Liver (tissue), 9 donors: ENCODE measurements around the gene GULP1. TPM values are rescaled to one million over a fixed set of nuclear protein-coding genes. Genes with fewer than 3 reads are reported as not detected.

Experiments used
- DNase-seq: peaks from one replicate; pipeline ENCODE4 v3.0.0-alpha.2; 2017; ENCODE audit warnings: low spot score
- H3K27ac ChIP-seq, 2 donors: one replicate each; pipeline ENCODE4 v1.7.0; 2013; ENCODE audit warnings: inconsistent platforms in 2 of 2, low read length in 2 of 2, control low read depth in 1 of 2, low read depth in 1 of 2, mild to moderate bottlenecking in 1 of 2
- H3K27me3 ChIP-seq, 4 donors: one replicate each; pipeline versions ENCODE4 v1.6.1 to v1.7.0; 2013; ENCODE audit warnings: low read length in 3 of 4, inconsistent platforms in 1 of 4, mild to moderate bottlenecking in 1 of 4, moderate library complexity in 1 of 4; ENCODE audit not compliant: control insufficient read depth in 4 of 4, insufficient read depth in 4 of 4
- H3K36me3 ChIP-seq, 4 donors: one replicate each; pipeline versions ENCODE4 v1.6.1 to v1.7.0; 2013; ENCODE audit warnings: low read length in 3 of 4, mild to moderate bottlenecking in 3 of 4, low read depth in 1 of 4, moderate library complexity in 1 of 4; ENCODE audit not compliant: control insufficient read depth in 4 of 4, insufficient read depth in 3 of 4
- H3K4me1 ChIP-seq, 4 donors: one replicate each; pipeline versions ENCODE4 v1.6.1 to v1.7.0; 2013; ENCODE audit warnings: low read length in 3 of 4, mild to moderate bottlenecking in 3 of 4, moderate library complexity in 1 of 4; ENCODE audit not compliant: control insufficient read depth in 4 of 4, insufficient read depth in 4 of 4
- H3K4me3 ChIP-seq, 3 donors: one replicate each; pipeline versions ENCODE4 v1.6.1 to v1.7.0; 2013; ENCODE audit warnings: low read length in 3 of 3, control low read depth in 1 of 3, low read depth in 1 of 3, mild to moderate bottlenecking in 1 of 3
- H3K9ac ChIP-seq, 2 donors: one replicate each; pipeline ENCODE4 v1.7.0; 2013; ENCODE audit warnings: low read length in 2 of 2, mild to moderate bottlenecking in 2 of 2, moderate library complexity in 2 of 2, control low read depth in 1 of 2, low read depth in 1 of 2
- H3K9me3 ChIP-seq, 4 donors: one replicate each; pipeline versions ENCODE4 v1.6.1 to v1.7.0; 2013; ENCODE audit warnings: low read length in 3 of 4; ENCODE audit not compliant: control insufficient read depth in 4 of 4
- EGR1 ChIP-seq, 2 donors: IDR thresholded peaks; 2 replicates each; pipeline ENCODE4 v1.6.1; 2016 to 2018; ENCODE audit warnings: antibody characterized with exemption in 2 of 2, low read depth in 2 of 2
- FOXA1 ChIP-seq: IDR thresholded peaks from 2 replicates; pipeline ENCODE4 v1.6.1; 2016; ENCODE audit warnings: antibody characterized with exemption
- GABPA ChIP-seq, 2 donors: IDR thresholded peaks in 1 of 2; conservative IDR thresholded peaks in 1 of 2; 2 replicates each; pipeline ENCODE4 v1.6.1; 2016; ENCODE audit warnings: antibody characterized with exemption in 2 of 2, mild to moderate bottlenecking in 1 of 2, moderate library complexity in 1 of 2
- HNF4A ChIP-seq, 2 donors: conservative IDR thresholded peaks; 2 replicates each; pipeline ENCODE4 v1.6.1; 2016; ENCODE audit warnings: antibody characterized with exemption in 2 of 2, mild to moderate bottlenecking in 2 of 2
- HNF4G ChIP-seq: IDR thresholded peaks from 2 replicates; pipeline ENCODE4 v1.6.1; 2016; ENCODE audit warnings: antibody characterized with exemption
- JUND ChIP-seq, 2 donors: IDR thresholded peaks; 2 replicates each; pipeline ENCODE4 v1.6.1; 2016; ENCODE audit warnings: antibody characterized with exemption in 2 of 2
- NR2F2 ChIP-seq: IDR thresholded peaks from 2 replicates; pipeline ENCODE4 v1.6.1; 2016; ENCODE audit warnings: antibody characterized with exemption
- RAD21 ChIP-seq, 2 donors: IDR thresholded peaks; 2 replicates each; pipeline ENCODE4 v1.6.1; 2016; ENCODE audit warnings: antibody characterized with exemption in 2 of 2, mild to moderate bottlenecking in 2 of 2
- RXRA ChIP-seq, 2 donors: IDR thresholded peaks; 2 replicates each; pipeline ENCODE4 v1.6.1; 2017 to 2018; ENCODE audit warnings: antibody characterized with exemption in 2 of 2, mild to moderate bottlenecking in 1 of 2
- SP1 ChIP-seq: IDR thresholded peaks from 2 replicates; pipeline ENCODE4 v1.6.1; 2018; ENCODE audit warnings: antibody characterized with exemption, mild to moderate bottlenecking
- TAF1 ChIP-seq: conservative IDR thresholded peaks from 2 replicates; pipeline ENCODE4 v1.6.1; 2016; ENCODE audit warnings: antibody characterized with exemption, mild to moderate bottlenecking
- YY1 ChIP-seq: IDR thresholded peaks from 2 replicates; pipeline ENCODE4 v1.6.1; 2016; ENCODE audit warnings: antibody characterized with exemption, mild to moderate bottlenecking
- WGBS: extraction: QIAGEN DNeasy Blood & Tissue Kit; methylation state at CpG from one replicate; pipeline ENCODE4 v1.1.7; 2013; 5-methylcytosine and 5-hydroxymethylcytosine counted together
- polyA plus RNA-seq, 2 donors: library from polyadenylated mRNA; stranded (reverse) in 1 of 2; unstranded in 1 of 2; fragments of 200-250 nt in 1 of 2; fragments of >200 nt in 1 of 2; fragmentation: Nextera tagmentation in 1 of 2; extraction: Ambion mirVana in 1 of 2; gene quantifications; one replicate each; pipeline versions ENCODE4 v1.2.1 to v1.2.3, GENCODE V29; 2013 to 2015
- total RNA-seq, 2 donors: library from RNA; depleted of rRNA; stranded (reverse); fragments of >200 nt; gene quantifications; one replicate each; pipeline ENCODE4 v1.2.3, GENCODE V29; 2014
- TF ChIP-seq, protein P1 (sequence below): IDR thresholded peaks from 2 replicates; pipeline ENCODE4 v1.6.1; 2016; ENCODE audit warnings: antibody characterized with exemption, mild to moderate bottlenecking
- TF ChIP-seq, protein P2 (sequence below): IDR thresholded peaks from 2 replicates; pipeline ENCODE4 v1.6.1; 2016; ENCODE audit warnings: antibody characterized with exemption
- TF ChIP-seq, protein P3 (sequence below): IDR thresholded peaks from 2 replicates; pipeline ENCODE4 v1.6.1; 2016; ENCODE audit warnings: antibody characterized with exemption
- TF ChIP-seq, protein P4 (sequence below): fragments of 150-350 bp; IDR thresholded peaks from 2 replicates; pipeline ENCODE4 v1.5.1; 2017; ENCODE audit warnings: improper control_type of control experiment, low read depth, low read length; ENCODE audit not compliant: missing input control
- TF ChIP-seq, protein P5 (sequence below): IDR thresholded peaks from 2 replicates; pipeline ENCODE4 v1.6.1; 2016; ENCODE audit warnings: antibody characterized with exemption
- donor health status: healthy.
- donor health status: healthy.
- donor health status: healthy.
- donor health status: healthy.
- donor health status: healthy.

GULP1 gene
- total and polyA plus RNA-seq, 4 donors = 0.53 to 6.9 (median 0.89) TPM

DNA sequence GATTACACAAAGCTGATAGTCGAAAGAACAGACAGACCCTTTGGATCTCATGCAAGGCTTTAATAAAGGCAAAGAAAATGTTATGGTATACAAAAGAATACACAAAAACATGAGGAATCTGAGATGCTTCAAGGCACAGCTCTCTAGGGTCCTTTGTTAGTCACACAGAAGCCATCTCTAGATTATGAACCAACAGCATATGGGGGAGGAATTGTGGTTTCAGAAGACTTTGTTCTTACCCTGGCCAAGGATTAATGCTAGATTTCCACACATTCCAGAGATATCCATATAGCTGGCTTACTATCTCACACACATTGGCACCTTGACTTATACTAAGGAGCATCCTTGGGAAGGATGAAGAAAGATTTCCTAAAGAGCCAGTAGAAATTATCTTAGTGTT lies 206.1 kb downstream of the GULP1 start:
- DNase-seq = no peak
- WGBS = 86% methylated on average over 1 of the region's 1 CpG
- no peak overlapping the region for H3K27ac ChIP-seq

DNA sequence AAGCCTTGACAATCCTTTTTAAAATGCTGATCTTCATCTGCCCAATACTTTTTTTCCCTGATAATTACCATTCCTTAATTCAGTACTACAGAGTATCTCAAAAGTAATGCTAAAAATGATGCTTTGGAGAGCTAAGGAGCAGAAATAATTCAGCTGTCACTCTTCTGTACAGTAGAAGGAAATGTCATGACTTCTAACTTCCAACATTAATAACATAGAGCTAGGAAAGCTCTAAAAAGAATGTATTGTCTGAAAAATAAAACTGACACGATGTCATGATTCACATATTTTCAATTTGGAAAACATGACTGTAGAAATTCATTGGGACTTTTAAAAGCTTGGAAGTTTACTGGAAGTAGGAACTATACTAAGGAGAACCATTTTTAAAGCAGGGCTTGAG lies 212.3 kb downstream of the GULP1 start:
- DNase-seq = no peak
- Histone ChIP-seq H3K36me3 (no peaks in the 10 kb centered on the region), H3K27ac (no peak overlapping the region), H3K4me3 (no peak overlapping the region), H3K4me1 (peaks cover 0 to 5% (median 2%) of the 10 kb centered on the region in 4 donors), H3K9ac (no peak overlapping the region), H3K9me3 (no peaks in the 10 kb centered on the region), H3K27me3 (no peaks in the 10 kb centered on the region)
- TF ChIP-seq HNF4G (no peak), SP1 (no peak), GABPA (IDR thresholded peaks at IDR 0.05 in 1 of 2, conservative IDR thresholded peaks at IDR 0.05 in 1 of 2) (no peak), NR2F2 (no peak), YY1 (no peak), HNF4A (conservative IDR thresholded peaks at IDR 0.05) (no peak), EGR1 (IDR thresholded peaks at IDR 0.05; ENCODE audit: low read depth in 2 of 2) (no peak), RAD21 (IDR thresholded peaks at IDR 0.05) (no peak), JUND (IDR thresholded peaks at IDR 0.05) (no peak), RXRA (IDR thresholded peaks at IDR 0.05) (no peak), FOXA1 (no peak), TAF1 (no peak)
- TF ChIP-seq, protein P1, sequence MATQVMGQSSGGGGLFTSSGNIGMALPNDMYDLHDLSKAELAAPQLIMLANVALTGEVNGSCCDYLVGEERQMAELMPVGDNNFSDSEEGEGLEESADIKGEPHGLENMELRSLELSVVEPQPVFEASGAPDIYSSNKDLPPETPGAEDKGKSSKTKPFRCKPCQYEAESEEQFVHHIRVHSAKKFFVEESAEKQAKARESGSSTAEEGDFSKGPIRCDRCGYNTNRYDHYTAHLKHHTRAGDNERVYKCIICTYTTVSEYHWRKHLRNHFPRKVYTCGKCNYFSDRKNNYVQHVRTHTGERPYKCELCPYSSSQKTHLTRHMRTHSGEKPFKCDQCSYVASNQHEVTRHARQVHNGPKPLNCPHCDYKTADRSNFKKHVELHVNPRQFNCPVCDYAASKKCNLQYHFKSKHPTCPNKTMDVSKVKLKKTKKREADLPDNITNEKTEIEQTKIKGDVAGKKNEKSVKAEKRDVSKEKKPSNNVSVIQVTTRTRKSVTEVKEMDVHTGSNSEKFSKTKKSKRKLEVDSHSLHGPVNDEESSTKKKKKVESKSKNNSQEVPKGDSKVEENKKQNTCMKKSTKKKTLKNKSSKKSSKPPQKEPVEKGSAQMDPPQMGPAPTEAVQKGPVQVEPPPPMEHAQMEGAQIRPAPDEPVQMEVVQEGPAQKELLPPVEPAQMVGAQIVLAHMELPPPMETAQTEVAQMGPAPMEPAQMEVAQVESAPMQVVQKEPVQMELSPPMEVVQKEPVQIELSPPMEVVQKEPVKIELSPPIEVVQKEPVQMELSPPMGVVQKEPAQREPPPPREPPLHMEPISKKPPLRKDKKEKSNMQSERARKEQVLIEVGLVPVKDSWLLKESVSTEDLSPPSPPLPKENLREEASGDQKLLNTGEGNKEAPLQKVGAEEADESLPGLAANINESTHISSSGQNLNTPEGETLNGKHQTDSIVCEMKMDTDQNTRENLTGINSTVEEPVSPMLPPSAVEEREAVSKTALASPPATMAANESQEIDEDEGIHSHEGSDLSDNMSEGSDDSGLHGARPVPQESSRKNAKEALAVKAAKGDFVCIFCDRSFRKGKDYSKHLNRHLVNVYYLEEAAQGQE = no peak
- TF ChIP-seq, protein P2, sequence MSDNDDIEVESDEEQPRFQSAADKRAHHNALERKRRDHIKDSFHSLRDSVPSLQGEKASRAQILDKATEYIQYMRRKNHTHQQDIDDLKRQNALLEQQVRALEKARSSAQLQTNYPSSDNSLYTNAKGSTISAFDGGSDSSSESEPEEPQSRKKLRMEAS = no peak
- TF ChIP-seq, protein P3, sequence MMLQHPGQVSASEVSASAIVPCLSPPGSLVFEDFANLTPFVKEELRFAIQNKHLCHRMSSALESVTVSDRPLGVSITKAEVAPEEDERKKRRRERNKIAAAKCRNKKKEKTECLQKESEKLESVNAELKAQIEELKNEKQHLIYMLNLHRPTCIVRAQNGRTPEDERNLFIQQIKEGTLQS = no peak
- TF ChIP-seq, protein P4, sequence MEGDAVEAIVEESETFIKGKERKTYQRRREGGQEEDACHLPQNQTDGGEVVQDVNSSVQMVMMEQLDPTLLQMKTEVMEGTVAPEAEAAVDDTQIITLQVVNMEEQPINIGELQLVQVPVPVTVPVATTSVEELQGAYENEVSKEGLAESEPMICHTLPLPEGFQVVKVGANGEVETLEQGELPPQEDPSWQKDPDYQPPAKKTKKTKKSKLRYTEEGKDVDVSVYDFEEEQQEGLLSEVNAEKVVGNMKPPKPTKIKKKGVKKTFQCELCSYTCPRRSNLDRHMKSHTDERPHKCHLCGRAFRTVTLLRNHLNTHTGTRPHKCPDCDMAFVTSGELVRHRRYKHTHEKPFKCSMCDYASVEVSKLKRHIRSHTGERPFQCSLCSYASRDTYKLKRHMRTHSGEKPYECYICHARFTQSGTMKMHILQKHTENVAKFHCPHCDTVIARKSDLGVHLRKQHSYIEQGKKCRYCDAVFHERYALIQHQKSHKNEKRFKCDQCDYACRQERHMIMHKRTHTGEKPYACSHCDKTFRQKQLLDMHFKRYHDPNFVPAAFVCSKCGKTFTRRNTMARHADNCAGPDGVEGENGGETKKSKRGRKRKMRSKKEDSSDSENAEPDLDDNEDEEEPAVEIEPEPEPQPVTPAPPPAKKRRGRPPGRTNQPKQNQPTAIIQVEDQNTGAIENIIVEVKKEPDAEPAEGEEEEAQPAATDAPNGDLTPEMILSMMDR = no peak
- TF ChIP-seq, protein P5, sequence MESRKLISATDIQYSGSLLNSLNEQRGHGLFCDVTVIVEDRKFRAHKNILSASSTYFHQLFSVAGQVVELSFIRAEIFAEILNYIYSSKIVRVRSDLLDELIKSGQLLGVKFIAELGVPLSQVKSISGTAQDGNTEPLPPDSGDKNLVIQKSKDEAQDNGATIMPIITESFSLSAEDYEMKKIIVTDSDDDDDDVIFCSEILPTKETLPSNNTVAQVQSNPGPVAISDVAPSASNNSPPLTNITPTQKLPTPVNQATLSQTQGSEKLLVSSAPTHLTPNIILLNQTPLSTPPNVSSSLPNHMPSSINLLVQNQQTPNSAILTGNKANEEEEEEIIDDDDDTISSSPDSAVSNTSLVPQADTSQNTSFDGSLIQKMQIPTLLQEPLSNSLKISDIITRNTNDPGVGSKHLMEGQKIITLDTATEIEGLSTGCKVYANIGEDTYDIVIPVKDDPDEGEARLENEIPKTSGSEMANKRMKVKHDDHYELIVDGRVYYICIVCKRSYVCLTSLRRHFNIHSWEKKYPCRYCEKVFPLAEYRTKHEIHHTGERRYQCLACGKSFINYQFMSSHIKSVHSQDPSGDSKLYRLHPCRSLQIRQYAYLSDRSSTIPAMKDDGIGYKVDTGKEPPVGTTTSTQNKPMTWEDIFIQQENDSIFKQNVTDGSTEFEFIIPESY = no peak
- WGBS = 82% methylated on average over 1 of the region's 1 CpG

More for the DNA sequence above, 206.1 kb downstream of the GULP1 start:
- Histone ChIP-seq H3K9me3 (no peaks in the 10 kb centered on the region), H3K36me3 (no peaks in the 10 kb centered on the region), H3K9ac (no peak overlapping the region), H3K27me3 (no peaks in the 10 kb centered on the region), H3K4me1 (no peaks in the 10 kb centered on the region), H3K4me3 (no peak overlapping the region)
- TF ChIP-seq NR2F2 = no peak
